Measurements from ENCODE around the gene ADD1. TPM values are rescaled to one million over a fixed set of nuclear protein-coding genes. Genes with fewer than 3 reads are reported as not detected.

The ADD1 gene, protein sequence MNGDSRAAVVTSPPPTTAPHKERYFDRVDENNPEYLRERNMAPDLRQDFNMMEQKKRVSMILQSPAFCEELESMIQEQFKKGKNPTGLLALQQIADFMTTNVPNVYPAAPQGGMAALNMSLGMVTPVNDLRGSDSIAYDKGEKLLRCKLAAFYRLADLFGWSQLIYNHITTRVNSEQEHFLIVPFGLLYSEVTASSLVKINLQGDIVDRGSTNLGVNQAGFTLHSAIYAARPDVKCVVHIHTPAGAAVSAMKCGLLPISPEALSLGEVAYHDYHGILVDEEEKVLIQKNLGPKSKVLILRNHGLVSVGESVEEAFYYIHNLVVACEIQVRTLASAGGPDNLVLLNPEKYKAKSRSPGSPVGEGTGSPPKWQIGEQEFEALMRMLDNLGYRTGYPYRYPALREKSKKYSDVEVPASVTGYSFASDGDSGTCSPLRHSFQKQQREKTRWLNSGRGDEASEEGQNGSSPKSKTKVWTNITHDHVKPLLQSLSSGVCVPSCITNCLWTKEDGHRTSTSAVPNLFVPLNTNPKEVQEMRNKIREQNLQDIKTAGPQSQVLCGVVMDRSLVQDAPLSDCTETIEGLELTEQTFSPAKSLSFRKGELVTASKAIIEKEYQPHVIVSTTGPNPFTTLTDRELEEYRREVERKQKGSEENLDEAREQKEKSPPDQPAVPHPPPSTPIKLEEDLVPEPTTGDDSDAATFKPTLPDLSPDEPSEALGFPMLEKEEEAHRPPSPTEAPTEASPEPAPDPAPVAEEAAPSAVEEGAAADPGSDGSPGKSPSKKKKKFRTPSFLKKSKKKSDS
- total RNA-seq (100 to 1,000 TPM; 179 to 275 (median 215) TPM), polyA plus RNA-seq (100 to 1,000 TPM; 193 to 269 TPM)
- long read RNA-seq, donor 1, full-length matches to known transcripts = 5 of 135 reads
- long read RNA-seq, donor 1, partial matches to known transcripts = 13 of 135 reads
- long read RNA-seq, donor 1, other reads (novel, unspliced or antisense) = 117 of 135 reads
- long read RNA-seq, donor 2, full-length matches to known transcripts = 21 of 308 reads
- long read RNA-seq, donor 2, partial matches to known transcripts = 48 of 308 reads
- long read RNA-seq, donor 2, other reads (novel, unspliced or antisense) = 239 of 308 reads
- long read RNA-seq, donor 3, full-length matches to known transcripts = 10 of 159 reads
- long read RNA-seq, donor 3, partial matches to known transcripts = 112 of 159 reads
- long read RNA-seq, donor 3, other reads (novel, unspliced or antisense) = 37 of 159 reads

DNA sequence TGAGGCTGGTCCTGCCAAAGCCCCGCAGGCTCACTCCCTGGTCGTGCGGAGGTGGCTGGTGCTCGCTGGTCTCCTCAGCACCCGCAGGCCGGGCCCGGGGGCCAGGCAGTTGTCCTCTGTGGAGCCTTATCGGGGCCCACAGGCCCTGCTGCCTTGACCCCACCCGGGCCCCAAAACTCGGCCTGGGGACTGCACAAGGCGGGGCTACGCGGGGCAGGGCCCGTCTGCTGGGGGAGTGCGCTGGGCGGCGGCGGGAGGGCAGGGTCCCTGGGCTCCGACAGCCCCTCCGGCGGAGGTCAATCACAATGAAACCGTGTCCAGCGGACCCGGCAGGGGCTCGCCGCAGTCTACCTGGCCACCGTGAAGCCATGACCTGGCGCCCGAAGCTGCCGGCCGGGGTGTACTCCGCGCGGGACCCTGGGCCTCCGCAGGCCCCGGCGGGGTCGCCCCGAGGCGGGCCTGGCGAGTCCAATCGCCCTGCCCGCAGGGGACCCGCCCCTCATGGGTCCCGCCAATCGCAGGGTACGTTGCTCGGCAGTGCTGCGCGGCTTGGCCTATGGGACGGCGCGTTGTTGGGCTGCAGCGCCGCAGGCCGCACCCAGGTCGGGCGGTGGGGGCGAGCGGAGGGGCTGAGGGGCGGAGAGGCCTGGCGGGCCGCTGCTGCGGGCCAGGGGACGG lies at the start of gene ADD1:
ADD1 (plus strand) TSS at position 582 of the 678 bp plus-strand sequence. CDS start 32,072 bp downstream, outside the sequence.
- H3K4me3 ChIP-seq = peak within 1 kb of the TSS; percentile 60 to 98 (median 80)
- no peaks in the 10 kb centered on the region for H3K27me3 ChIP-seq
- peaks cover 0 to 65% (median 36%) of the 10 kb centered on the region in 12 donors for H3K4me1 ChIP-seq
- peak within 1 kb of the TSS; percentile 86 to 98 (median 96) for H3K27ac ChIP-seq
- peaks cover 0 to 2% (median 0%) of the 10 kb centered on the region in 12 donors for H3K9me3 ChIP-seq
- TF ChIP-seq POLR2A (IDR thresholded peaks at IDR 0.05) = peak; percentile 83 to 97
- TF ChIP-seq, protein P1, sequence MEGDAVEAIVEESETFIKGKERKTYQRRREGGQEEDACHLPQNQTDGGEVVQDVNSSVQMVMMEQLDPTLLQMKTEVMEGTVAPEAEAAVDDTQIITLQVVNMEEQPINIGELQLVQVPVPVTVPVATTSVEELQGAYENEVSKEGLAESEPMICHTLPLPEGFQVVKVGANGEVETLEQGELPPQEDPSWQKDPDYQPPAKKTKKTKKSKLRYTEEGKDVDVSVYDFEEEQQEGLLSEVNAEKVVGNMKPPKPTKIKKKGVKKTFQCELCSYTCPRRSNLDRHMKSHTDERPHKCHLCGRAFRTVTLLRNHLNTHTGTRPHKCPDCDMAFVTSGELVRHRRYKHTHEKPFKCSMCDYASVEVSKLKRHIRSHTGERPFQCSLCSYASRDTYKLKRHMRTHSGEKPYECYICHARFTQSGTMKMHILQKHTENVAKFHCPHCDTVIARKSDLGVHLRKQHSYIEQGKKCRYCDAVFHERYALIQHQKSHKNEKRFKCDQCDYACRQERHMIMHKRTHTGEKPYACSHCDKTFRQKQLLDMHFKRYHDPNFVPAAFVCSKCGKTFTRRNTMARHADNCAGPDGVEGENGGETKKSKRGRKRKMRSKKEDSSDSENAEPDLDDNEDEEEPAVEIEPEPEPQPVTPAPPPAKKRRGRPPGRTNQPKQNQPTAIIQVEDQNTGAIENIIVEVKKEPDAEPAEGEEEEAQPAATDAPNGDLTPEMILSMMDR (IDR thresholded peaks at IDR 0.05) = no peak
- intact Hi-C loops (cut with DNase I) = loop anchor here in 7 of 10 donors (2.0 to 10.0 kb wide), 9 partner anchors 36 to 91 kb away; no protein-coding TSS in a partner anchor
- DNase-seq (peak; percentile 93 to 97 (median 93)), ATAC-seq (peak; percentile 98 to 99 (median 98))
- no peaks in the 10 kb centered on the region for H3K36me3 ChIP-seq
- WGBS, 4 donors = 0 to 1% (median 0%) methylated on average over 5 to 65 of the region's 65 CpGs

DNA sequence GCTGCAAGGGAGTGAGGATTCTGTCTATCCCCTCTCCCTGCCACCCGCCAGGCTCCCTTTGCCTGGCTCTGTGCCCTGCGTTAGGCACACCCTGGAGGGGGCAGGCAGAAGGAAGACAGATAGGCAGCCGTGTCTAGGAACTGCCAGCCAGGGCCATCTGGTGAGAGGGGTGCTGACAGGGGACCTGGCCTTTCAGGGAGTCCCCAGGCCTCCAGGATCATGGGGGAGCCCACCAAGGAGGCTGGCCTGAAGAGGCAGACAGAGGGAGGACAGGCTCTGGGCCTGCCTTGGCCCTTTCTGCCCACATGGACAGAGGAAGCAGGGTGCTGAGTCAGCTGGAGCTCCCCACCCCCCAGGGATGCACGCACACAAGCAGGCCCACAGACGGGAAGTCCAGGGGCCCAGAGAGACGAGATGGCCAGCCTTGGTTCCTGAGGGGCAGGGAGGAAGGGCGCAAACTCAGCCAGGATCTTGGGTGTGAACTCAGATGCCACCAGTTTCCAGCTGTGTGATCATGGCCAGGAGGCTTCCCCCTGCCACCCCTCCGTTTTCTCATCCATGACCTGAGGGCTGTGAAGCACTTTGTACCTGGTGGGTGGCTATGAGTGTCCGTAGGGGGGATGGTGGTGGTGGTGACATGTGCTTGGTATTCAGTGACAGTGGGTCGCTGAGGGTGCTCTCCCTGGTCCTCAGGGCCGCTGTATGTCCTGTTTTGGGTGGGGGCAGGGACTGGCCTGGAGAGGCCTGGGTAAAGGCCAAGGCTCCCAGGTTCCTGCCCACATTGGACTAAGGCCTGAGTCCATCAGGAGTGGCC lies 49.0 kb upstream of the ADD1 start:
- no peaks in the 10 kb centered on the region for H3K27me3 ChIP-seq
- WGBS, 4 donors = 37 to 41% (median 39%) methylated on average over 8 to 11 of the region's 11 CpGs
- H3K36me3 ChIP-seq = peaks cover 0 to 13% (median 0%) of the 10 kb centered on the region in 9 donors
- TF ChIP-seq POLR2A (IDR thresholded peaks at IDR 0.05) = no peak
- TF ChIP-seq, protein P1 (IDR thresholded peaks at IDR 0.05) = no peak
- H3K4me1 ChIP-seq = peaks cover 47 to 83% (median 72%) of the 10 kb centered on the region in 12 donors
- DNase-seq (peak; percentile 73 to 87 (median 82)), ATAC-seq (peak; percentile 33 to 54 (median 38))
- H3K27ac ChIP-seq = peak overlapping the region; percentile 37 to 96 (median 80)
- H3K4me3 ChIP-seq = peak overlapping the region in 10 of 12 donors; percentile 61 to 93 (median 78)
- intact Hi-C loops (cut with DNase I) = loop anchor here in 2 of 10 donors (5.0 kb wide), 3 partner anchors 37 to 73 kb away; partner anchors contain the start of gene TNIP2 (in 1 of the 2)
- no peaks in the 10 kb centered on the region for H3K9me3 ChIP-seq

DNA sequence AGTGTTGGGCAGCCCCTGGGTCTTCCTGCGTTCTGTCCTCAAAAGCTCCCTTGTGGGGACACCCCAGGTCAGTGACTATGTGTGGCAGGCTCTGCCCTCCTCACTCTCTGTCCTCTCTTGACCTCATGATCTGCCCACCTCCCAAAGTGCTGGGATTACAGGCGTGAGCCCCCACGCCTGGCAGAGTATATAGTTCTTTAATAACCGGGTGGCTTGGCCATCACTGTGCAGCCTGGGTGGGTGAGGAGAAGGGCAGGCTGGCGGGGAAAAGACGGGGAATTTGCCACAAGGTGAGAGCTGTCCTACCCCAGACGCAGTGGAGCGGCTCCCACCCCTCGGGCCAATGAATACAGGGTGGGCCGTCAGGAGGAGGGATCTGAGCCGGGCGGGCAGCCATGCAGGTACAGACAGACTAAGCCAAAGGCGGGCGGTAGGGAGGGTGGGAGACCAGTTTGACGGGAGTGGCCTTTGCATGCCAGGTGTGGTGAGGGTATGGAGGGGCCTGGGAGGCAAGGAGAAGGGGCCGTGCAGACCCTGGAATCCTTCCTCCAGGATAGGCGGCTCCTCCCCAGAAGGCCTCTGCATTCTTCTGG lies 48.2 kb upstream of the ADD1 start:
- DNase-seq = peak in 1 of 5 donors; percentile 61
- intact Hi-C loops (cut with DNase I) = loop anchor here in 2 of 10 donors (5.0 kb wide), 2 partner anchors 57 to 72 kb away; no protein-coding TSS in a partner anchor
- H3K9me3 ChIP-seq = no peaks in the 10 kb centered on the region
- H3K27ac ChIP-seq = peak overlapping the region in 11 of 12 donors; percentile 27 to 96 (median 82)
- TF ChIP-seq, protein P1 (IDR thresholded peaks at IDR 0.05) = no peak
- no peak for TF ChIP-seq POLR2A (IDR thresholded peaks at IDR 0.05)
- no peak for ATAC-seq
- peaks cover 0 to 13% (median 0%) of the 10 kb centered on the region in 9 donors for H3K36me3 ChIP-seq
- peak overlapping the region in 3 of 12 donors; percentile 3 to 93 (median 84) for H3K4me3 ChIP-seq
- peaks cover 54 to 90% (median 79%) of the 10 kb centered on the region in 12 donors for H3K4me1 ChIP-seq
- WGBS, 4 donors = 87 to 92% (median 91%) methylated on average over 17 of the region's 17 CpGs
- no peaks in the 10 kb centered on the region for H3K27me3 ChIP-seq

Data from heart left ventricle (tissue), 16 donors.